OCI-LY7 (cell line): ENCODE data around the gene ACAA2. TPM values are rescaled to one million over a fixed set of nuclear protein-coding genes. Genes with fewer than 3 reads are reported as not detected.

ENCODE experiments used
- BruUV-seq: library from RNA; stranded (reverse); fragments of 400-500 nt; replicated peaks from 2 replicates; lab custom pipeline; 2021; lab: Mats Ljungman, UMichigan
- CTCF ChIA-PET: fragments of 300-600 bp; sonication (Branson Sonifier 250); formaldehyde crosslinking; loops from one replicate; lab custom pipeline; 2022; ENCODE audit warnings: antibody characterized with exemption; ENCODE audit not compliant: unreplicated experiment; lab: Charles Lee
- POLR2A ChIA-PET: fragments of 300-600 bp; sonication (Branson Sonifier 250); formaldehyde crosslinking; loops from one replicate; lab custom pipeline; 2022; ENCODE audit warnings: antibody characterized with exemption; lab: Charles Lee
- DNase-seq: peaks from one replicate; pipeline ENCODE4 v3.0.0-alpha.2; 2015; ENCODE audit warnings: low spot score
- H2AFZ ChIP-seq: fragments of 200-600 bp; sonication (generic), shearing (Covaris generic); 2 replicates; pipeline ENCODE4 v1.6.1; 2014; ENCODE audit warnings: mild to moderate bottlenecking, antibody characterized with exemption, low read length, moderate library complexity
- H3K27ac ChIP-seq: fragments of 200-600 bp; sonication (generic); 2 replicates; pipeline ENCODE4 v1.5.1; 2014; ENCODE audit warnings: mixed run types, low read depth, mild to moderate bottlenecking, moderate library complexity, low read length, inconsistent platforms; ENCODE audit not compliant: poor library complexity, severe bottlenecking
- H3K36me3 ChIP-seq: fragments of 200-600 bp; sonication (generic); 2 replicates; pipeline ENCODE4 v1.6.1; 2014; ENCODE audit warnings: mild to moderate bottlenecking, antibody characterized with exemption, low read length, moderate library complexity, mixed read lengths; ENCODE audit not compliant: insufficient read depth
- H3K4me1 ChIP-seq: fragments of 200-600 bp; sonication (generic); 2 replicates; pipeline ENCODE4 v1.5.1; 2014; ENCODE audit warnings: mild to moderate bottlenecking, low read length; ENCODE audit not compliant: insufficient read depth, poor library complexity, severe bottlenecking
- H3K4me2 ChIP-seq: fragments of 200-600 bp; sonication (generic); 2 replicates; pipeline ENCODE4 v1.6.1; 2014; ENCODE audit warnings: mild to moderate bottlenecking, low read length
- H3K4me3 ChIP-seq: fragments of 200-600 bp; sonication (generic); 2 replicates; pipeline ENCODE4 v1.5.1; 2014; ENCODE audit warnings: mild to moderate bottlenecking, low read depth, low read length; ENCODE audit not compliant: poor library complexity, severe bottlenecking
- H3K79me2 ChIP-seq: fragments of 200-600 bp; sonication (generic); 2 replicates; pipeline ENCODE4 v1.6.1; 2016; ENCODE audit warnings: low read depth, mild to moderate bottlenecking, low read length, moderate library complexity, mixed read lengths; ENCODE audit not compliant: insufficient read depth
- H3K9me2 ChIP-seq: fragments of 200-600 bp; sonication (generic); 2 replicates; pipeline ENCODE4 v1.6.1; 2016; ENCODE audit warnings: mild to moderate bottlenecking, low read length, mixed read lengths; ENCODE audit not compliant: insufficient read depth
- H3K9me3 ChIP-seq: fragments of 200-600 bp; sonication (generic); 2 replicates; pipeline ENCODE4 v1.6.1; 2014; ENCODE audit warnings: mild to moderate bottlenecking, mixed run types, low read length, mixed read lengths
- H4K20me1 ChIP-seq: fragments of 200-600 bp; sonication (generic); 2 replicates; pipeline ENCODE4 v1.6.1; 2014; ENCODE audit warnings: mild to moderate bottlenecking, antibody characterized with exemption, low read length, moderate library complexity, mixed read lengths; ENCODE audit not compliant: insufficient read depth
- EZH2phosphoT487 ChIP-seq: fragments of 200-600 bp; sonication (generic); IDR thresholded peaks from 2 replicates; pipeline ENCODE4 v1.6.1; 2018; ENCODE audit warnings: low read depth, borderline replicate concordance, mild to moderate bottlenecking, mixed run types, antibody characterized with exemption, low read length, moderate library complexity, mixed read lengths
- intact Hi-C: fragments of 100-400 bp; cut with micrococcal nuclease; formaldehyde crosslinking; loops from one replicate; pipeline ENCODE4 v1.10.0; 2022; ENCODE audit not compliant: unreplicated experiment
- total RNA-seq, 2 experiments: library from RNA; depleted of rRNA in 1 of 2; stranded (reverse); fragments of >200 nt in 1 of 2; shearing (Covaris generic) in 1 of 2; gene quantifications; 2 replicates each; pipeline ENCODE4 v1.2.3, GENCODE V29; 2014 to 2022
- TF ChIP-seq, protein P1 (sequence below): fragments of 200-600 bp; sonication (generic); conservative IDR thresholded peaks from 2 replicates; pipeline ENCODE4 v1.5.1; 2014; ENCODE audit warnings: mild to moderate bottlenecking, antibody characterized with exemption, low read length, moderate library complexity, mixed read lengths

The ACAA2 gene
- total RNA-seq, 2 experiments from 2014 or later = 30.8 to 54.4 TPM

DNA sequence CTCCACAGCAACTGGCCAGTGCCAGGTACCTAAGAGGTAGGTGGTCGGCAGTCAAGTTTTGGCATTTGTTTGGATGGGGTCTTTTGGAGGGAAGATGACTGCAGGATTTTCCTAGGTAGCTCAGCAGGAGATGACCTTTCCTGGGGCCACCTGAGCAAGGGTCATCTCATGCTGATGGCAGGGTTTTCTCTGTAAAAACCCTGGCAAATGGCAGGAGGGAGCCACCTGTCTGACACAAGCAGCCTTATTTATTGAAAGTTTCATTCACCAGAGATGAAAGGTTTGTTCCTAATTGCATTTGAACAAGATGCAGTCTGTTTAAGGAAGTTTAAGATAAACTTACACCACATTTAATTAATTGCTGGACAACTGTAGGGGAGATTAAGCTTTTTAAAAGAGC is 31.6 kb upstream of the ACAA2 start:
- CTCF ChIA-PET = no interaction called here
- POLR2A ChIA-PET = interaction anchor here (0.8 kb wide), 1 partner anchor 12 kb away, joined by 3 read pairs; no protein-coding TSS in a partner anchor
- Histone ChIP-seq H3K4me1 (no peaks in the 10 kb centered on the region), H3K9me3 (no peaks in the 10 kb centered on the region), H3K79me2 (no peaks in the 10 kb centered on the region), H3K4me2 (no peak overlapping the region), H3K4me3 (no peak overlapping the region), H3K36me3 (no peaks in the 10 kb centered on the region), H4K20me1 (no peaks in the 10 kb centered on the region), H2AFZ (no peak overlapping the region), H3K27ac (no peak overlapping the region), H3K9me2 (no peaks in the 10 kb centered on the region)
- TF ChIP-seq, protein P1, sequence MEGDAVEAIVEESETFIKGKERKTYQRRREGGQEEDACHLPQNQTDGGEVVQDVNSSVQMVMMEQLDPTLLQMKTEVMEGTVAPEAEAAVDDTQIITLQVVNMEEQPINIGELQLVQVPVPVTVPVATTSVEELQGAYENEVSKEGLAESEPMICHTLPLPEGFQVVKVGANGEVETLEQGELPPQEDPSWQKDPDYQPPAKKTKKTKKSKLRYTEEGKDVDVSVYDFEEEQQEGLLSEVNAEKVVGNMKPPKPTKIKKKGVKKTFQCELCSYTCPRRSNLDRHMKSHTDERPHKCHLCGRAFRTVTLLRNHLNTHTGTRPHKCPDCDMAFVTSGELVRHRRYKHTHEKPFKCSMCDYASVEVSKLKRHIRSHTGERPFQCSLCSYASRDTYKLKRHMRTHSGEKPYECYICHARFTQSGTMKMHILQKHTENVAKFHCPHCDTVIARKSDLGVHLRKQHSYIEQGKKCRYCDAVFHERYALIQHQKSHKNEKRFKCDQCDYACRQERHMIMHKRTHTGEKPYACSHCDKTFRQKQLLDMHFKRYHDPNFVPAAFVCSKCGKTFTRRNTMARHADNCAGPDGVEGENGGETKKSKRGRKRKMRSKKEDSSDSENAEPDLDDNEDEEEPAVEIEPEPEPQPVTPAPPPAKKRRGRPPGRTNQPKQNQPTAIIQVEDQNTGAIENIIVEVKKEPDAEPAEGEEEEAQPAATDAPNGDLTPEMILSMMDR = no peak
- TF ChIP-seq EZH2phosphoT487 = no peak
- no TSS peak for BruUV-seq
- DNase-seq = no peak
- intact Hi-C loops = no loop called here

DNA sequence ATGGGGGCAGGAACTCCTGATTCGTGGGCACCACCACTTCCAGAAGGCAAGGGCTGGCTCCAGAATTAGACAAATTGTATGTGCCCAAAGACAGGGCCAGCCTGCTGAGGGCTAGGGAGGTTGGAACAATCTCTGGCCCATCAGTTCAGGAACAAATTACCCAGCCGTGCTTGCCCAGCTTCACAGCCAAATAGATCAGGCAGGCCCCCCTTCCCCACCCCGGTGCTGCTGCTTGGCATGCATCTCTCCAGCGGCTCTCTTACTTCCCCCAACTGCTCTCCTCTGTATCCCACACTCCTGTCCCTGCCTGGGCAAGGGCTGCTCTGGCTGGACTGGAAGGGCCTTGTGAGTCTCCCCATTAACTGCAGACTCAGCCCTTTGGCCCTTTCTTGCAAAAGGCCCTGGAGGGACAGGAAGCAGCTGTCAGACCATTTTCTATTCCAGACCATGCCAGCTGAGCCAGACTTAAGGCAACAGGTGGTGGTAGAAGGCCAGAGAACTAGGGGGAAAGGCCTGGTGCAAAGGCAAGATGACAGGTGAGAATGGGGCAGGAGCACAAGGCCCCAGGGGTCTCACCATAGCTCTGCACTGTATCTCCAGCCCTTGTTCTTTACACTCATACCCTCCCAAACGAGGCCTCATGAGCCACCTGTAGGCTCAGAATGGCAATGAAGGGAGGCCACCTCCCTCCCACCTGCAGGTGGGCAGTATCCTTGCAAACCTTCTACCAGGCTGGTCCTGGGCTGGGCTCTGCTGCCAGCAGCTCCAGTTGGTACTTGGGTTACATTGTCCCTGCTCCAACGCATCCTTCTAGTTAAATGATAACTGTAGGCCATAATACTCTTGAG is 30.7 kb upstream of the ACAA2 start:
- CTCF ChIA-PET = no interaction called here

More for the DNA sequence above, 30.7 kb upstream of the ACAA2 start:
- Histone ChIP-seq H3K27ac (no peak overlapping the region), H3K9me3 (no peaks in the 10 kb centered on the region), H3K4me1 (no peaks in the 10 kb centered on the region), H3K36me3 (no peaks in the 10 kb centered on the region), H3K9me2 (no peaks in the 10 kb centered on the region), H3K4me2 (no peak overlapping the region), H4K20me1 (no peaks in the 10 kb centered on the region), H3K79me2 (no peaks in the 10 kb centered on the region), H2AFZ (no peak overlapping the region), H3K4me3 (no peak overlapping the region)
- no peak for TF ChIP-seq EZH2phosphoT487
- TF ChIP-seq, protein P1 = no peak
- POLR2A ChIA-PET = no interaction called here
- intact Hi-C loops = no loop called here
- BruUV-seq = no TSS peak
- no peak for DNase-seq
